ENCODE results near the gene CCR1.
"Not testable (repeated sequence)": the region's sequence is repeated elsewhere in the genome, so short reads cannot be mapped to it uniquely, and the experiment has no call there.

The CCR1 gene

DNA sequence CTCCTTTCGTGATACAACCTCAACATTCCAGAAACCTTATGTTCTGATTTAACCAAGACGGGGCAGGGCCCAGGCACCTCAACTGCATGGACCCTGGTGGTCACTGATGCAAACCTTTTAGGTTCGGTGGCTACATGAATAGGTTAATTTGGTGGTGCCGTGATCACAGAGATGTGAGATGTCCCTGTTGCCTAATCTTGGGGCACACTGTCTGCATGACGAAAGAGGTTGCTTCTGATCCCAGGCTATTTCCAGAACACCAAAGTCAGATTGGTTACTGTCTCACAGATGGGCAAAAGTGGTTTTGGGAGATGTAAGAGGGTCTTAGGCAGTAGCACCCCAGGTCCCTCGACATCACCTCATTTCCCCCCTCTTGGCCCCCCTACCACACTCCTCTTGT lies 4.0 kb upstream of the CCR1 start:
- DNase-seq (ENCODE audit: low spot score) = no peak

- DNase-seq (ENCODE audit: low spot score) = no peak
Observed at GRCh38 chr3:46209746-46210470, 1.8 kb upstream of the CCR1 start.

GRCh38 chr3:46209053-46209452 lies 940 bp upstream of the CCR1 start:
- no peak for DNase-seq (ENCODE audit: low spot score)

GRCh38 chr3:46207514-46207913 lies 599 bp downstream of the CCR1 start:
- DNase-seq (ENCODE audit: low spot score) = not testable (repeated sequence)

DNA sequence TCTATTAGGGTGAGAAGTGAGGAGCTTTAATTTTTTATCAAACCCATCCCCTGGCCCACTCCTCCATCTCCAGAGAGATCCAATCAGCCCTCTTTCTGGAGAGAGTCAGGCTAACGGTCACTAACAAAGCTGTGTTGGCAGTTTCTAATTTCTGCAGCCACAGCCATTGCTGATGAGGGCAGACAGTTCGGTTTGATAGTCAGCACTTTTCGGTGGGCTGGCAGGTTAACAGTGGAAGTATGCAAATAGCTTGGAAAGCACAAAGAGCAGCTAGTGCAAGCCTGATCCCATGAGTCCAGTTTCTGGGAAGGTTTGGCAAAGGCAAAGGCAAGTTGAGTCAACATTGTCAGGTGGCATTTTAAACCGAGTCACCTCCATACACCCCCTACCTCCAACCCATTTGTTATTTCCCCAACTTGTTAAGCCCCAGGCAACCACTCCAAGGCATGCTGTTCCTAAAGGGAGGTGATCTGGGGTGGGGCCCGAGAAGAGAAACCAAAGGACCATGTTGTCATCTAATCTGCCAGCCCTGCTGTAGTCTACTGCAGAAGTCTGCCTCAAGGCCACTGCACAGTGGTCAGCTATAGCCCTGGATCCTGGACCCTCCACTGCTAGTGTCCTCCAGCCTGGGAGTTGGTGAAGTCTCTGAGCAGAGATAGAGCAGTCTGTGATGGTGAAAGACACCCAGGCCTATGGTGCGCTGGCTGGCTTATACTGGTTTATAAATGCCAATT lies 1.7 kb downstream of the CCR1 start:
- no peak for DNase-seq (ENCODE audit: low spot score)

DNA sequence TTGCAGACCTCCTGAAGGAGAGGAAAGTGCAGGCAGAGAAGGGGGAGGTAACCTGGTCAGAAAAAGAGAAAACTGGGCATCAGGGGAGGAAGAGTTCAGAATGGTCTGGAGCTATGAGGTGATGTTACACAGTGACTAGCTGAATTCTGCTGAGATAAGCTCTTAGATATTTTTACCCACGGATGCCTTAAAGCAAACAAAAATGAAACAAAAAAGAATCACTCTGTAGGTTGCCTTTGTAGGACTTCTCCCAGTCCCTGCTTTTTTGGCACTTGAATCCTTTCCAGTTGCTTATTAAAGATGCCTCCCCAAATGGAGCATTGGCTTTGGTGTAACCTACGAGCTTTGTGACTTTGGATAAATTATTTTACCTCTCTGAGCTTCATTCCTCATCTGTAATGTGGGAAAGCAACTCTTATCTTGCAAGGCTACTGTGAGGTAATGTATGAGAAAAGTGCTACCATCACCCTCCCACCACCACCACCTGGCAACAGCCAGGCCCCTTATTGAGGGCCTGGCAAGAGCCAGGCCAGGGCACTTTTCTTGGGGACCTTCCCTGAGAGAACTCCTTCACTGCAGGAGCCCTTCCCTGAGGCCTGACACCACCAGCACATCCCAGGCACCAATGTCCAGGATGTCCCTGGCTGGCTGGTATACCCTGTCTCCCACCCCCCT lies 2.7 kb downstream of the CCR1 start:
- no peak for DNase-seq (ENCODE audit: low spot score)

DNA sequence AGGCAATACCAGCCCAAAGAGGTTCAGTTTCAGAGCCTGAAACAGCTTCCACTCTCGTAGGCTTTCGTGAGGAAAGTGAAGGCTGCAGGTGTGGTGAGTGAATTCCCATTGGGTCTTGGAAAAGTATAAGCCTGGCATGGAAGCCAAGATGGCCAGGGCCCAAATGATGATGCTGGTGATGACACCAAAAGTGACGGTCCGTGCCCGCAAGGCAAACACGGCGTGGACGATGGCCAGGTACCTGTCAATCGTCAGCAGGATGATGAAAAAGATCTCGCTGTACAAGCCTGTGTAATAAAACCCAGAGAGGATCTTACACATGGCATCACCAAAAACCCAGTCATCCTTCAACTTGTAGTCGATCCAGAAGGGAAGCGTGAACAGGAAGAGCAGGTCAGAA lies 4.4 kb downstream of the CCR1 start:
- DNase-seq (ENCODE audit: low spot score) = no peak

DNA sequence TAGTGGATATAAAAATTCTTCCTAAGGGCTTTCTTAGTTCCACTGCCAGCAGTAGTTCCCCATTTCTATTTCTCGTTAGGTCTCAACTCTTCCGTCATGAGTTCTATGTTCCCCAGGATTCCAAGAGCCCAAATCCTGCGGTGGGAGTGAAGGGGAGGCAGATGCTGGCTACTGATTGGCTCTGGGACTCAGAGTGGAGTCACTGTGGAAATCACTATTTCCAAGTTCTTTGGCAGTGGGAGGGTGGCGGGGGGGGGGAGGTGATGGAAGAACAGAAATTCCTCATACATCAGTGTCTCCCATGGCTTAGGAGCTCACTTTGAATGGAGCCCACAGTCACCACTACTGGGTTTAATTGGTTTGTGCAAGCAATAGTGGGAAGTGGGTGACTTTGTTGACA lies 5.6 kb downstream of the CCR1 start:
- DNase-seq (ENCODE audit: low spot score) = no peak

GRCh38 chr3:46200790-46201189 lies 7.3 kb downstream of the CCR1 start:
- DNase-seq (ENCODE audit: low spot score) = no peak

DNA sequence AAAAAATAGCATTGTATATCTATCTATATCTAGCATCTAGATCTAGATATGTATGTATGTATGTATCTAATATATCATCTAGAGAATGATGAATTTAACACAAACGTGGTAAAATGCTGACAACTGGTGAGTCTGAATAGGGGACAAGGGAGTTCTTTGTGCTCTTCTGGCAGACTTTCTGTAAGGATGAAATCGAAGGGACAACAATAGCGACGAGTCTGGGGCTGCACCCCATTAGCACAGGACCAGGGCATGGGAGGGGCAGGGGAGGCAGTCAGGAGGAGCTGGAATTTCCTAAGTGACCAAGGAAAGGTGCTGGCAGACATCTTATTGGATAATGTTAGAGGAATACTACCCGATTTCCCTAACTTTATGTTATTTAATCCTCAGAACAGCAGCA lies 7.9 kb downstream of the CCR1 start:
- no peak for DNase-seq (ENCODE audit: low spot score)

DNA sequence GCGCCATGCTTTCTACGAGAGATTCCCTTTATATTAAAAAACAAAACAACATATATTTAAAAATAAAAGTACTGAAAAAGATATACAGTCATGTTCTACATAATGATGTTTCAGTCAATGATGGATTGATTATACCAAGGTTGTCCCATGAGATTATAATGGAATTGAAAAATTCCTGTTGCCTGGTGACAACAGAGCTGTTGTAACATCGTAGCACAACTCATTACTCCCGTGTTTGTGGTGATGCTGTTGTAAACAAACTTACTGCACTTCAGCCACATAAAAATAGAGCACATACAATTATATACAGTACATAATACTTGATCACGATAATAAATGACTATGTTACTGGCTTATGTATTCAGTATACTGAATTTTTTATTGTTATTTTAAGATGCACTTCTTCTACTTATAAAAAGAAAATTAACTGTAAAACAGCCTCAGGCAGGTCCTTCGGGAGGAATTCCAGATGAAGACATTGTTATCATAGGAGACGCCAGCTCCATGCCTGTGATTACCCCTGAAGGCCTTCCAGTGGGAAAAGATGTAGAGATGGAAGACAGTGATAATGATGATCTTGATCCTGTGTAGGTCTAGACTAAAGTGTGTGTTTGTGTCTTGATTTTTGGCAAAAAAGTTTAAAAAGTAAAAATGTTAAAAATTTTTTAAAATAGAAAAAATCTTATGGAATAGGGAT lies 11.7 kb downstream of the CCR1 start:
- no peak for DNase-seq (ENCODE audit: low spot score)

GRCh38 chr3:46194868-46195553 lies 13.1 kb downstream of the CCR1 start:
- peak; percentile 5 for DNase-seq (ENCODE audit: low spot score)

GRCh38 chr3:46193436-46193835 lies 14.7 kb downstream of the CCR1 start:
- DNase-seq (ENCODE audit: low spot score) = peak; percentile 5

DNA sequence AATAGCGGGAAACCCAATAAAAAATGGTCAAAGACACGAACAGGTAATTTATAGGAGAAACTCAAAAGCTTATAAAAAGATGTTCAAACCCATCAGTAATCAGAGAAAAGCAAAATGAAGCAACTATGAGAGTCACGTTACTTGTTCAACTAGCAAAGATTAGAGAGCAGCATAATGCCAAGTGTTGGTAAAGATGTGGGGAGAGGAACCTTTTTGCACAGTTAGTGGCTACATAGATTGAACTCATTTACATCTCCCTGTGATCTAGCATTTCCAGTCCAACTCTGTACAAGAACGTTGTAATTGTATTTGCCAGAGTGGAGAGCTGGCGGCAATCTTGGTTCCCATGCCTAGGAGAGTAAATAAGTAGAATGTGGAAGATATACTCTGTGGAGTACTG lies 15.2 kb downstream of the CCR1 start:
- no peak for DNase-seq (ENCODE audit: low spot score)

- DNase-seq (ENCODE audit: low spot score) = no peak
Observed at GRCh38 chr3:46191730-46192129, 16.4 kb downstream of the CCR1 start.

- no peak for DNase-seq (ENCODE audit: low spot score)
Observed at GRCh38 chr3:46188708-46189107, 19.4 kb downstream of the CCR1 start.

DNA sequence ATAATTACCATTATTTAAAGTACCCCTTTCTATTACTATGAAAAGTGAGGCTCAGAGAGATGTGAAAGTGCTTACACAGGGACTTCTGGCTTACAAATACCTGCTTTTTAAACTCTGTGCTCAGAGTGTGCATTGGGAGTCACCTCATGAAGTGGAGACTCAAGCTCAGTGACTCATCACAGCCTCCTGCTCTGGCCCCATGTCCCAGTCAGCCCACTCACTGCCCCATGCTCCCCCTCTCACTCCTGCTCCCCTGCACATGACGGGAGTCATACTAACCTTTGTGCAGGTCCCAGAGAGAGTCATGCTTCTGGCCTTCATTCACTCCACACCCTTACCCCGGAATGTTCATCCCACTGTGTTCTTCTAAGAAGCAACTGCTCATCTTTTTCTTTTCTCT lies 20.2 kb downstream of the CCR1 start:
- peak; percentile 96 for DNase-seq (ENCODE audit: low spot score)

GRCh38 chr3:46187341-46187700 lies 20.8 kb downstream of the CCR1 start:
- peak; percentile 1 for DNase-seq (ENCODE audit: low spot score)

DNA sequence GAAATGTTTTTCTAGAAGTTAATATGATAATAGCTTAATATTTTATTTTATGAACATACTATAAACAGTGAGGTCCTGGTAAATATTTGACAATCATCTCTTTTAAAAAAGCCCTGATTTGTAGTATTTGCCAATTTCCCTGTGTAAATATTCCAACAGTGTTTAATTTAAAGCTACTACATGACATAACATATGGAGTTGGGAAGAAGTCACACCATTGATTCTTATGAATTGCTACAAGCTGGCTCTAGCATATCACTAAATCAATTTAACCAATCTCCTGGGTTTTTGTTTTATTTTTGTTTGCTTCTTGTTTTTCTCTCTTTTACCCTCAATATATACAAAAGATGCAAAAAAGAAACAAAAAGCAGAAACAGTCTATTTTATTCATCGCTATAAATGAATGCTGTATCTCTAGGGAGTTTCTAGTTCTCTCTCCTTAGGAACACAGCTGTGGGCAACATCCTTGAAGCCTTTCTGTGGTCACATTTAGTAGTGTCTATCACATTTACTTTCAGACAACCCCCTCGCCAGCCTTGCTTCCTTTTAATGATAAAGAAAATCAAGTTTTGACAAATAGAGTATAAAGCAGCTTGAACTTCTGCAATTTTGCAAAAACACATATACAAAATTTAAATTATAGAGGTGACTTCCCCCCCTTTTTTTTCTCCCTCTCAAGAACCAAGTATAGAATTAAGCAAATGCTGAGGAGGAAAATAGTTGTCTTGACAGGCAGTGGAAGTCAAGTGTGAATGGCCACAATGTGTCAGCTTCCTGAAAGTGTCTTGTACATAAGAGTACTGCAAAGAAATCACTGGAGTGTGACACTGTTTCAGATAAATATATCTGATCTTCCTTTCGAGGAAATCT lies 21.4 kb downstream of the CCR1 start:
- peak; percentile 80 for DNase-seq (ENCODE audit: low spot score)

DNA sequence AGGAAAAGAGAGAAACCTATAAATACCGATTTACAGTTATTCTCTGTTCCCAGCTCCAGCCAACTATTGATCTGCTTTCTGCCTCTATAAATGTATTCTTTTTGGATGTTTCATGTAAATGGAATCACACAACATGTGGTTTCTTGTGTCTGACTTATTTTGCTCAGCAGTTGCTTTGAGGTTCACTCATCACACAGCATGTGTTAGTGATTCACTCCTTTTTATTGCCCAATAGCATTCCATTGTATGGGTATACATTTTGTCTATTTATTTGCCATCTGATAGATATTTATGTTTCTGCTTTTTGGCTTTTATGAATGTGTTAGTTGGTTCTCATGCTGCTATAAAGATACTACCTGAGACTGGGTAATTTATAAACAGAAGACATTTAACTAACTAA lies 23.6 kb downstream of the CCR1 start:
- peak; percentile 65 for DNase-seq (ENCODE audit: low spot score)

- DNase-seq (ENCODE audit: low spot score) = no peak
Observed at GRCh38 chr3:46183330-46183729, 24.8 kb downstream of the CCR1 start.

All from kidney tubule cell (primary cell).